Mesodermal cell (in vitro differentiated cells): ENCODE results near the gene PCDHGB6.
A peak's percentile ranks its signal among the peaks of the same experiment; 100 is the strongest.
"Not testable (repeated sequence)": the region's sequence is repeated elsewhere in the genome, so short reads cannot be mapped to it uniquely, and the experiment has no call there.

Experiments used
- H3K27ac ChIP-seq: 2 replicates; pipeline ENCODE4 v1.7.0; 2013; ENCODE audit warnings: mild to moderate bottlenecking, low read depth, low read length, moderate library complexity; ENCODE audit not compliant: severe bottlenecking
- H3K36me3 ChIP-seq: 2 replicates; pipeline ENCODE4 v1.7.1; 2013; ENCODE audit warnings: mild to moderate bottlenecking, low read length, moderate library complexity; ENCODE audit not compliant: control insufficient read depth, insufficient read depth
- H3K4me1 ChIP-seq: one replicate; pipeline ENCODE4 v1.7.1; 2013; ENCODE audit warnings: mild to moderate bottlenecking, low read length; ENCODE audit not compliant: insufficient read depth, control insufficient read depth, poor library complexity, severe bottlenecking
- H3K4me3 ChIP-seq: 2 replicates; pipeline ENCODE4 v1.7.0; 2013; ENCODE audit warnings: low read length, control low read depth, mild to moderate bottlenecking; ENCODE audit not compliant: insufficient read depth, poor library complexity, severe bottlenecking; ENCODE audit errors: extremely low read depth
- H3K9me3 ChIP-seq: 2 replicates; pipeline ENCODE4 v1.7.1; 2013; ENCODE audit warnings: mild to moderate bottlenecking, low read length, moderate library complexity; ENCODE audit not compliant: control insufficient read depth
- WGBS, 2 experiments: methylation state at CpG; one replicate each; pipeline ENCODE4 v1.1.5; 2013; ENCODE audit warnings: missing lambda C conversion rate in 2 of 2; ENCODE audit not compliant: insufficient coverage in 2 of 2; 5-methylcytosine and 5-hydroxymethylcytosine counted together

The PCDHGB6 gene

DNA sequence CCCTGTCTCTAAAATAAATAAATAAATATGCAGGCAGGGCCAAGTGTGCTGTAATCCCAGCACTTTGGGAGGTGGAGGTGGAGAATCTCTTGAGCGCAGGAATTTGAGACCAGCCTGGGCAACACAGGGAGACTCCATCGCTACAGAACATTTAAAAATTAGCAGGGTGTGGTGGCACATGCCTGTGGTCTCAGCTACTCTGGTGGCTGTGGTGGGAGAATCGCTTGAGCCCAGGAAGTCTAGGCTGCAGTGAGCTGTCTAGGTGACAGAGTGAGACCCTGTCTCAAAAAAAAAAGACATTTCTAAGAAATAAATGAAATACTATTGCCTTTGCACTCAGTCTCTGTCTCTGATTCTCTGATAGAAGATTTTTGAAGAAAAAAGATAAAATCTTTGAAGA lies 3.8 kb downstream of the PCDHGB6 start:
- peaks cover 41% of the 10 kb centered on the region for H3K9me3 ChIP-seq
- H3K27ac ChIP-seq, result no peak overlapping the region
- 93 to 95% methylated on average over 2 of the region's 3 CpGs for WGBS, 2 experiments
- peaks cover 36% of the 10 kb centered on the region for H3K36me3 ChIP-seq
- H3K4me1 ChIP-seq, result no peaks in the 10 kb centered on the region
- peak overlapping the region; percentile 20 for H3K4me3 ChIP-seq

DNA sequence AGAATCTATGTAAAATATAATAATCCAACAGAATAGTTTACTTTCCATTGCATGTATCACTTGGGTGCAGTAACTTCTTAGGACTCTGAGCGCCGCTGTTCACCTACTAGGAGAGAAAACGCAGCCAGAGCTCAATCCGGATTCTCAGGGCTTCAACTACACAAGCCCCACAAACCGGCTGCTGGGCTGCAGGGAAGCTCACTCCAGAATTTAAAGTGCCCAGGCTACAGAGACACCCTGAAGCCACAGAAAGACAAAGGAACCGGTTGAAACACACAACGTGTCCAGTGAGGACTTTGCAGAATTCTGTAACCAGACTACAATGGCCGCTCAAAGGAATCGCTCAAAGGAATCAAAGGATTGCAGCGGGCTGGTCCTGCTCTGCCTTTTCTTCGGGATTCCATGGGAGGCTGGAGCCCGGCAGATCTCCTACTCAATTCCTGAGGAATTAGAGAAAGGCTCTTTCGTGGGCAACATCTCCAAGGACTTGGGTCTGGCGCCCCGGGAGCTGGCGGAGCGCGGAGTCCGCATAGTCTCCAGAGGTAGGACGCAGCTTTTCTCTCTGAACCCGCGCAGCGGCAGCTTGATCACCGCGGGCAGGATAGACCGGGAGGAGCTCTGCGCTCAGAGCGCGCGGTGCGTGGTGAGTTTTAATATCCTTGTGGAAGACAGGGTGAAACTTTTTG lies 5.2 kb downstream of the PCDHGB6 start, which contains the start of gene PCDHGA10:
Gene PCDHGA10 (plus strand): TSS at position 134 of the 686 bp plus-strand sequence. CDS start 189 bp downstream, at position 323.
- peaks cover 43% of the 10 kb centered on the region for H3K36me3 ChIP-seq

DNA sequence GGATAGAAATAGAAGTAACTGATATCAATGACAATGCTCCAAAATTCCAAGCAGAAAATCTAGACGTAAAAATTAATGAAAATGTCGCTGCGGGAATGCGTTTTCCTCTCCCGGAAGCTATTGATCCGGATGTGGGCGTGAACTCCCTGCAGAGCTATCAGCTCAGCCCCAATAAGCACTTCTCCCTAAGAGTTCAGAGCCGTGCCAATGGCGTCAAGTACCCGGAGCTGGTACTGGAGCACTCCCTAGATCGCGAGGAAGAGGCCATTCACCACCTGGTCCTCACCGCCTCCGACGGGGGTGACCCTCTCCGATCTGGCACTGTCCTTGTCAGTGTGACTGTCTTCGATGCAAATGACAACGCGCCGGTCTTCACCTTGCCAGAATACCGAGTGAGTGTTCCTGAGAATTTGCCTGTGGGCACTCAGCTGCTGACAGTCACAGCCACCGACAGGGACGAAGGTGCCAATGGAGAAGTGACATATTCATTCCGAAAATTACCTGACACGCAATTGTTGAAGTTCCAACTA lies 5.8 kb downstream of the PCDHGB6 start:
- H3K36me3 ChIP-seq, result peaks cover 47% of the 10 kb centered on the region
- WGBS, 2 experiments, result 81 to 85% methylated on average over 21 to 22 of the region's 25 CpGs

More for the DNA sequence above, 5.2 kb downstream of the PCDHGB6 start, which contains the start of gene PCDHGA10:
- no peaks in the 10 kb centered on the region for H3K4me1 ChIP-seq
- peak within 1 kb of the TSS; percentile 67 for H3K27ac ChIP-seq
- WGBS, 2 experiments, result 30 to 50% methylated on average over 14 to 25 of the region's 31 CpGs
- peaks cover 48% of the 10 kb centered on the region for H3K9me3 ChIP-seq
- H3K4me3 ChIP-seq, result peak within 1 kb of the TSS; percentile 47

DNA sequence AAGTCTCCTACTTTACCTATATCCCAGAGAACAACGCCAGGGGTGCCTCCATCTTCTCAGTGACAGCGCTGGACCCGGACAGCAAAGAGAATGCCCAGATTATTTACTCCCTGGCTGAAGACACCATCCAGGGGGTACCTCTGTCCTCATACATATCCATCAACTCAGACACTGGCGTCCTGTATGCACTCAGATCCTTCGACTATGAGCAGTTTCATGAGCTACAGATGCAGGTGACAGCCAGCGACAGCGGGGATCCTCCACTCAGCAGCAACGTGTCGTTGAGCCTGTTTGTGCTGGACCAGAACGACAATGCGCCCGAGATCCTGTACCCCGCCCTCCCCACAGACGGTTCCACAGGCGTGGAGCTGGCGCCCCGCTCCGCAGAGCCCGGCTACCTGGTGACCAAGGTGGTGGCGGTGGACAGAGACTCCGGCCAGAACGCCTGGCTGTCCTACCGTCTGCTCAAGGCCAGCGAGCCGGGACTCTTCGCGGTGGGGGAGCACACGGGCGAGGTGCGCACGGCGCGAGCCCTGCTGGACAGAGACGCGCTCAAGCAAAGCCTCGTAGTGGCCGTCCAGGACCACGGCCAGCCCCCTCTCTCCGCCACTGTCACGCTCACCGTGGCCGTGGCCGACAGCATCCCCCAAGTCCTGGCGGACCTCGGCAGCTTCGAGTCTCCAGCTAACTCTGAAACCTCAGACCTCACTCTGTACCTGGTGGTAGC lies 6.9 kb downstream of the PCDHGB6 start:
- peaks cover 55% of the 10 kb centered on the region for H3K36me3 ChIP-seq
- H3K27ac ChIP-seq, H3K4me3 ChIP-seq, H3K4me1 ChIP-seq: not testable (repeated sequence)
- 94 to 97% methylated on average over 34 to 42 of the region's 46 CpGs for WGBS, 2 experiments
- H3K9me3 ChIP-seq, result peaks cover 53% of the 10 kb centered on the region

More for the DNA sequence above, 5.8 kb downstream of the PCDHGB6 start:
- peak overlapping the region; percentile 47 for H3K4me3 ChIP-seq
- H3K9me3 ChIP-seq, result peaks cover 53% of the 10 kb centered on the region
- H3K4me1 ChIP-seq, result no peaks in the 10 kb centered on the region
- no peak overlapping the region for H3K27ac ChIP-seq

DNA sequence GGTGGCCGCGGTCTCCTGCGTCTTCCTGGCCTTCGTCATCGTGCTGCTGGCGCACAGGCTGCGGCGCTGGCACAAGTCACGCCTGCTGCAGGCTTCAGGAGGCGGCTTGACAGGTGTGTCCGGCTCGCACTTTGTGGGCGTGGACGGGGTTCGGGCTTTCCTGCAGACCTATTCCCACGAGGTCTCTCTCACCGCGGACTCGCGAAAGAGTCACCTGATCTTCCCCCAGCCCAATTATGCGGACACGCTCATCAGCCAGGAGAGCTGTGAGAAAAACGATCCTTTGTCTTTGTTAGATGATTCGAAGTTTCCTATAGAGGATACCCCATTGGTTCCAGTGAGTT lies 7.4 kb downstream of the PCDHGB6 start:
- not testable (repeated sequence) for H3K27ac ChIP-seq, H3K4me3 ChIP-seq, H3K4me1 ChIP-seq
- WGBS, 2 experiments, result 94 to 95% methylated on average over 18 to 23 of the region's 24 CpGs
- Histone ChIP-seq H3K36me3 (peaks cover 55% of the 10 kb centered on the region), H3K9me3 (peaks cover 52% of the 10 kb centered on the region)

DNA sequence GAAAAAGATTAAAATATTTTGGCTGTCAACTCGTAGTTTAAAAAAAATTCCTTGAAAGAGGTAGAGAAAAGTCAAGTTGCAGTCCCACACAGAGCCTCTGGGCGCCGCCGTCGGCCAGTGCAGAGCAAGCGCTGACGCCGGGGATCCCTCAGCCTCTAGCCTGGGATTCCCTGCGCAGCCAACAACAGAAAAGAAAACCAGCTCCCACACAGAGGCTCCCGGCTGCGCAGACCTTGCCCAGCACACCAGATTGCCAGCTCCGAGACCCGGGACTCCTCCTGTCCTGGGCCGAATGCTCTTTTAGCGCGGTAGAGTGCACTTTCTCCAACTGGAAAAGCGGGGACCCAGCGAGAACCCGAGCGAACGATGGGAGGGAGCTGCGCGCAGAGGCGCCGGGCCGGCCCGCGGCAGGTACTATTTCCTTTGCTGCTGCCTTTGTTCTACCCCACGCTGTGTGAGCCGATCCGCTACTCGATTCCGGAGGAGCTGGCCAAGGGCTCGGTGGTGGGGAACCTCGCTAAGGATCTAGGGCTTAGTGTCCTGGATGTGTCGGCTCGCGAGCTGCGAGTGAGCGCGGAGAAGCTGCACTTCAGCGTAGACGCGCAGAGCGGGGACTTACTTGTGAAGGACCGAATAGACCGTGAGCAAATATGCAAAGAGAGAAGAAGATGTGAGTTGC lies 9.8 kb downstream of the PCDHGB6 start, which contains the start of gene PCDHGB7:
Gene PCDHGB7 (plus strand): TSS at position 184 of the 679 bp plus-strand sequence. CDS start 183 bp downstream, at position 367.
- peak within 1 kb of the TSS; percentile 28 for H3K4me3 ChIP-seq
- peaks cover 76% of the 10 kb centered on the region for H3K36me3 ChIP-seq
- WGBS, 2 experiments, result 71% methylated on average over 29 to 35 of the region's 47 CpGs
- H3K9me3 ChIP-seq, result peaks cover 72% of the 10 kb centered on the region
- H3K4me1 ChIP-seq, H3K27ac ChIP-seq: not testable (repeated sequence)

DNA sequence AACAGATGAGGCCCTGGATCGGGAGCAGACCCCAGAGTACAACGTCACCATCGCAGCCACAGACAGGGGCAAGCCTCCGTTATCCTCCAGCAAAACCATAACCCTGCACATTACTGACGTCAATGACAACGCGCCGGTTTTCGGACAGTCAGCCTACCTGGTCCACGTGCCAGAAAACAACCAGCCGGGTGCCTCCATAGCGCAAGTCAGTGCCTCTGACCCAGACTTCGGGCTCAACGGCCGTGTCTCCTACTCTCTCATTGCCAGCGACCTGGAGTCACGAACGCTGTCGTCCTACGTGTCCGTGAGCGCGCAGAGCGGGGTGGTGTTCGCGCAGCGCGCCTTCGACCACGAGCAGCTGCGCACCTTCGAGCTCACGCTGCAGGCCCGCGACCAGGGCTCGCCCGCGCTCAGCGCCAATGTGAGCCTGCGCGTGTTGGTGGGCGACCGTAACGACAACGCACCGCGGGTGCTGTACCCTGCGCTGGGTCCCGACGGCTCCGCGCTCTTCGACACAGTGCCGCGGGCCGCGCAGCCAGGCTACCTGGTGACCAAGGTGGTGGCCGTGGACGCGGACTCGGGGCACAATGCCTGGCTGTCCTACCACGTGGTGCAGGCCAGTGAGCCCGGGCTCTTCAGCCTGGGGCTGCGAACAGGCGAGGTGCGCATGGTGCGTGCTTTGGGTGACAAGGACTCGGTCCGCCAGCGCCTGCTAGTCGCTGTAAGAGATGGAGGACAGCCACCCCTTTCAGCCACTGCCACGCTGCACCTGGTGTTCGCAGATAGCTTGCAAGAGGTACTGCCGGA lies 11.5 kb downstream of the PCDHGB6 start:
- 96 to 97% methylated on average over 74 of the region's 74 CpGs for WGBS, 2 experiments
- Histone ChIP-seq H3K9me3 (peaks cover 69% of the 10 kb centered on the region), H3K27ac (no peak overlapping the region), H3K4me1 (no peaks in the 10 kb centered on the region), H3K4me3 (no peak overlapping the region), H3K36me3 (peaks cover 70% of the 10 kb centered on the region)

DNA sequence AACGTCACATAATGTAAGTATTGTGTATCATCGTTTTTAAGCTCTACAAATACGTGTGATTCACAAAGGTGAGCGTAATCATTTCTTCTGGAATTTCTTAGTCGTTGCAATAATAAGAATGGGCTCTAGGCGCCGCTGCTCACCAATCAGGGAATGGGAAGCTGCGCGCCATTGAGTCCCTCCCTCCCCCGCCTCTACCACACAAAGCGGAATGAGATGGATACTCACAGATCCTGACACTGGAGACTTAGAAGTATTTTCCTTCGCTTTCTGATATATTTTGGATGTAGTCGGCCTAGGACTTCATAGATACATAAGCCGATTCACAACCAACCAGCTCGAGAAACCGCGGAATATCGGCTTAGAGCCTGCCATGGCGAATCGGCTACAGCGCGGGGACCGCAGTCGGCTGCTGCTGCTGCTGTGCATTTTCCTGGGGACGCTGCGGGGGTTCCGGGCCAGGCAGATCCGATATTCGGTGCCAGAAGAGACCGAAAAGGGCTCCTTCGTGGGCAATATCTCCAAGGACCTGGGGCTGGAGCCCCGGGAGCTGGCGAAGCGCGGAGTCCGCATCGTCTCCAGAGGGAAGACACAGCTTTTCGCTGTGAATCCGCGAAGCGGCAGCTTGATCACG lies 13.2 kb downstream of the PCDHGB6 start, which contains the start of gene PCDHGA11:
Gene PCDHGA11 (plus strand): TSS at position 197 of the 634 bp plus-strand sequence. CDS start 177 bp downstream, at position 374.
- 90 to 95% methylated on average over 39 to 41 of the region's 42 CpGs for WGBS, 2 experiments
- Histone ChIP-seq H3K4me3 (no peak within 1 kb of the TSS), H3K9me3 (peaks cover 72% of the 10 kb centered on the region), H3K4me1 (no peaks in the 10 kb centered on the region), H3K27ac (no peak within 1 kb of the TSS), H3K36me3 (peaks cover 75% of the 10 kb centered on the region)

DNA sequence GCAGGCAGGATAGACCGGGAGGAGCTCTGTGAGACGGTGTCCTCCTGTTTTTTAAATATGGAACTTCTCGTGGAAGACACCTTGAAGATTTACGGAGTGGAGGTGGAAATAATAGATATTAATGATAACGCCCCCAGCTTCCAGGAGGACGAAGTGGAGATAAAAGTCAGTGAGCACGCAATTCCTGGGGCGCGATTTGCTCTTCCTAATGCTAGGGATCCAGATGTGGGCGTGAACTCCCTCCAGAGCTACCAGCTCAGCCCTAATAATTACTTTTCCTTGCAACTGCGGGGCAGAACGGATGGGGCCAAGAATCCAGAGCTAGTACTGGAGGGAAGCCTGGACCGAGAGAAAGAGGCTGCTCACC lies 13.7 kb downstream of the PCDHGB6 start:
- Histone ChIP-seq H3K27ac (no peak overlapping the region), H3K4me1 (no peaks in the 10 kb centered on the region), H3K9me3 (peaks cover 74% of the 10 kb centered on the region), H3K4me3 (no peak overlapping the region), H3K36me3 (peaks cover 78% of the 10 kb centered on the region)
- 94 to 98% methylated on average over 10 to 13 of the region's 13 CpGs for WGBS, 2 experiments
